Measurements from ENCODE around the gene SLC30A2. TPM values are rescaled to one million over a fixed set of nuclear protein-coding genes. Genes with fewer than 3 reads are reported as not detected.

Gene SLC30A2
- total RNA-seq, 6 donors from 2014 or later: 0.09 to 0.27 (median 0.15) TPM; not detected in 3

DNA sequence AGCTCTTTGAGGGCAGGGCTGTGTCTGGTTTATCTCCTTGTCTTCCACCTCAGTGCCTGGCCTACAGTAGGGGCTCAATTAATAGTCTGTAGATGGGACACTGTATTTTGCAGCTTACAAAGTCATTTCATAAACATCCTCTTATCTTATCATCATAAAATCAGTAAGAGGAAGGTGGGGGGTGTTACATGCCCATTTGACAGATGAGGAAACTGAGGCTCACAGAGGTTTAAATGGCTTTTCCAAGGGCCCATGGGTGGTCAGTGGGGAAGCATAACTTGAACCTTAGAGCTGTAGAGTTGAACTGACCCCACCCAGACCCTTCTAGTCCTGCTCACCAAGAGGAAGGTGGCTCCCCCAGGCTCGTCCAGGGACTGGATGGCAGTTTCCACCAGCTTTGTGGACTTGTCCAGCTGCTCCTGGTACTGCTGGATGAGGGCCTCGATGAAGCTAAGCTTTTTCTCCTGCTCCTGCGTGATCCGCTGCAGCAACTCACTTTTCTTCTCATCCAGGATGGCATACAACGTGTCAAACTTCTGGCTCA lies 12.2 kb upstream of the SLC30A2 start:
- Histone ChIP-seq H3K27ac (no peak overlapping the region), H3K36me3 (no peaks in the 10 kb centered on the region), H3K4me1 (no peaks in the 10 kb centered on the region), H3K27me3 (no peaks in the 10 kb centered on the region), H3K9me3 (no peaks in the 10 kb centered on the region), H3K4me3 (no peak overlapping the region)
- 80 to 89% methylated on average over 5 of the region's 5 CpGs for WGBS, 2 donors
- no peak for ATAC-seq (ENCODE audit: low FRiP score in 2 of 2)
- DNase-seq: no peak
- TF ChIP-seq POLR2AphosphoS5 (IDR thresholded peaks at IDR 0.05) (no peak), POLR2A (IDR thresholded peaks at IDR 0.05) (no peak), EP300 (IDR thresholded peaks at IDR 0.05) (no peak)
- TF ChIP-seq, protein P1, sequence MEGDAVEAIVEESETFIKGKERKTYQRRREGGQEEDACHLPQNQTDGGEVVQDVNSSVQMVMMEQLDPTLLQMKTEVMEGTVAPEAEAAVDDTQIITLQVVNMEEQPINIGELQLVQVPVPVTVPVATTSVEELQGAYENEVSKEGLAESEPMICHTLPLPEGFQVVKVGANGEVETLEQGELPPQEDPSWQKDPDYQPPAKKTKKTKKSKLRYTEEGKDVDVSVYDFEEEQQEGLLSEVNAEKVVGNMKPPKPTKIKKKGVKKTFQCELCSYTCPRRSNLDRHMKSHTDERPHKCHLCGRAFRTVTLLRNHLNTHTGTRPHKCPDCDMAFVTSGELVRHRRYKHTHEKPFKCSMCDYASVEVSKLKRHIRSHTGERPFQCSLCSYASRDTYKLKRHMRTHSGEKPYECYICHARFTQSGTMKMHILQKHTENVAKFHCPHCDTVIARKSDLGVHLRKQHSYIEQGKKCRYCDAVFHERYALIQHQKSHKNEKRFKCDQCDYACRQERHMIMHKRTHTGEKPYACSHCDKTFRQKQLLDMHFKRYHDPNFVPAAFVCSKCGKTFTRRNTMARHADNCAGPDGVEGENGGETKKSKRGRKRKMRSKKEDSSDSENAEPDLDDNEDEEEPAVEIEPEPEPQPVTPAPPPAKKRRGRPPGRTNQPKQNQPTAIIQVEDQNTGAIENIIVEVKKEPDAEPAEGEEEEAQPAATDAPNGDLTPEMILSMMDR (IDR thresholded peaks at IDR 0.05): no peak

DNA sequence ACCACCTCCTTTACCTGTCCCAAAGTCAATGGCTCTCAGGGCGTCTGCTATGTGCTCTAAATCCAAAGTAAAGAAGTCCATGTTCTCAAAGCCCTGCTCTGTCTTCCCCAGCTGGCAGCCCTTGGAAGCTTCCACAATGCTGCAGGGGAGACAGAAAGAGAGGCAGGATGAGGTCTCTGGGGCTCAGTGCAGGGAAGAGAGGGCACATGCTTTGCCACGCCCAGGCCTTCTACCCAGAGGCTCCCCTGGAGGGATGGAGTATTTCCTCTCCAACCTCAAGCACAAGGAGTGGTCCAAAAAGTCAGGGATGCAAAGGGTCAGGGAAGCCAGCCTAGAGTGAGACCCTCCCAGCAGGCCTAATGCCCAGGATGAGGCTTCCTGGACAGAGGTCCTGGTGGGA lies 11.3 kb upstream of the SLC30A2 start:
- ATAC-seq (ENCODE audit: low FRiP score in 2 of 2): no peak

DNA sequence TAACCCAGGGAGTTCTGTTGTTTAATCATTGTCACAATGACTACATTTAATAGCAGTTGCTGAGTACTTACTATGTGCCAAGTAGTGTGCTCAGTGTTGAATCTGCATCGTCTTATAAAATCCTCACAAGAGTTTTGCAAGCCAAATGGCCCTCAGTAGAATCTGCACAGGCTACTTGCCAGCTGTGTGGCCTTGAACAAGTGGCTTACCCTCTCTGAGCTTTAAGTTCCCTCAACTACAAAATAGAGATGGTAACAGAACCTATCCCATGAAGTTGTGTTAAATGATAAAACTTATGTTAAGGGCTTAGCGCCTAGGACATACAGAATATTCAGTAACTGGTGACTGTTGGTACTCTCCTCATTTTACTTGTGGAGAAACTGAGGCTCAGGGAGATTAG lies 9.1 kb upstream of the SLC30A2 start:
- Histone ChIP-seq H3K4me3 (no peak overlapping the region), H3K4me1 (no peaks in the 10 kb centered on the region), H3K27ac (no peak overlapping the region), H3K36me3 (no peaks in the 10 kb centered on the region), H3K9me3 (no peaks in the 10 kb centered on the region), H3K27me3 (no peaks in the 10 kb centered on the region)
- TF ChIP-seq POLR2A (IDR thresholded peaks at IDR 0.05) (no peak), EP300 (IDR thresholded peaks at IDR 0.05) (no peak), POLR2AphosphoS5 (IDR thresholded peaks at IDR 0.05) (no peak)
- TF ChIP-seq, protein P1 (IDR thresholded peaks at IDR 0.05): no peak
- DNase-seq (no peak), ATAC-seq (ENCODE audit: low FRiP score in 2 of 2) (no peak)
- 87 to 90% methylated on average over 2 of the region's 2 CpGs for WGBS, 2 donors

More for the DNA sequence above, 11.3 kb upstream of the SLC30A2 start:
- Histone ChIP-seq H3K27ac (no peak overlapping the region), H3K36me3 (no peaks in the 10 kb centered on the region), H3K27me3 (no peaks in the 10 kb centered on the region), H3K9me3 (no peaks in the 10 kb centered on the region), H3K4me3 (no peak overlapping the region), H3K4me1 (no peaks in the 10 kb centered on the region)
- WGBS, 2 donors: 80 to 90% methylated on average over 1 to 2 of the region's 2 CpGs
- DNase-seq: no peak
- TF ChIP-seq, protein P1 (IDR thresholded peaks at IDR 0.05): no peak

DNA sequence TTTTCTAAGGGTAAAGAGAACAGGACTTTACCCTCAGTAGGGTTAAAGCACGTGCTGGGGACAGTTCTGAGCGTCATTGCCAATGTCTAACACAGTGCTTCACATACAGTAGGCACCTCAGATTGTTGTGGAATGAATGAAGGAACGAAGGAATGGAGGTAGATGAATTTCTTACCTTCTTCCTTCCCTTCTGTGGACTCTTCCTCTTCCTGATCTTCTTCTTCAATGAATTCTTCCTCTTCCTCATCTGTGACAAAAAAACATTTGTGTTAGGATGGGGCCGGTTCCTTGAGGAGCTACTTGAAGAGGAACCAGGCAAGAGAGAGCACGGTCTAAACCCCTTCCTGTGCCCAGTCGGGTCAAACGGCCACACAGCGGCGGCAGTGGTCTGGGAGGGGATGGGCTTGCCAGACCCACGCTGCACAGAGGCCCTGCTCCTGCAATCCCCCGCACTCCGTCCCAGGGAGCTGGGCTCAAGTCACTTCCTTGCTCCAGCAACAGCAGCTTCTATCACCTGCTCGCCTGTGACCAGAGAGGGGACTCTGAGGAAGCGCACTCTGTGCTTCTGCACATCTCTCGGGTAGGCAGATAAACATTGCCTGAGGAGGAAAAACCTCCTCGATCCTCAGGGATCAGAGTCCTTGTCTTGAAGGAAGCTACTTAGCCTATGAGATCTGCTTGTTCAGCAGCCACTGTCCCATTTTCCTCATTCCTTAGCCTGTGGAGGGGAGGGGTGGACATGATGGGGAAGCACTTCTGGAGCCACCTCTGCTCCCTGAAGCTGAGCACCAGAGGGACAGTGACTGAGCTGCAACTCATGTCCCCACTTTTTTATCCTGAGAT lies 8.0 kb upstream of the SLC30A2 start:
- DNase-seq (no peak), ATAC-seq (ENCODE audit: low FRiP score in 2 of 2) (peak in 1 of 2 donors; percentile 29)
- TF ChIP-seq, protein P1 (IDR thresholded peaks at IDR 0.05): no peak
- TF ChIP-seq EP300 (IDR thresholded peaks at IDR 0.05) (no peak), POLR2AphosphoS5 (IDR thresholded peaks at IDR 0.05) (no peak), POLR2A (IDR thresholded peaks at IDR 0.05) (no peak)
- Histone ChIP-seq H3K4me3 (no peak overlapping the region), H3K9me3 (no peaks in the 10 kb centered on the region), H3K27ac (no peak overlapping the region), H3K27me3 (no peaks in the 10 kb centered on the region), H3K4me1 (no peaks in the 10 kb centered on the region), H3K36me3 (no peaks in the 10 kb centered on the region)
- 36 to 42% methylated on average over 13 to 16 of the region's 16 CpGs for WGBS, 2 donors

Data from upper lobe of left lung (tissue), 6 donors.